Parathyroid adenoma (tissue), 2 donors: Measurements from ENCODE around the gene TMEM150B.

Source experiments
- H2AFZ ChIP-seq: fragments of 300-600 bp; sonication (generic); one replicate; pipeline ENCODE4 v1.7.0; 2017; ENCODE audit warnings: antibody characterized with exemption, mild to moderate bottlenecking
- H3K27ac ChIP-seq: fragments of 300-600 bp; sonication (generic); one replicate; pipeline ENCODE4 v1.7.0; 2017
- H3K27me3 ChIP-seq: fragments of 300-600 bp; sonication (generic); one replicate; pipeline ENCODE4 v1.7.0; 2017; ENCODE audit warnings: low read length; ENCODE audit not compliant: control insufficient read depth, insufficient read depth
- H3K36me3 ChIP-seq: fragments of 300-600 bp; sonication (generic); one replicate; pipeline ENCODE4 v1.7.0; 2017; ENCODE audit warnings: low read length; ENCODE audit not compliant: control insufficient read depth, insufficient read depth
- H3K4me1 ChIP-seq: fragments of 300-600 bp; sonication (generic); one replicate; pipeline ENCODE4 v1.7.0; 2017; ENCODE audit warnings: control low read depth
- H3K4me2 ChIP-seq: fragments of 300-600 bp; sonication (generic); one replicate; pipeline ENCODE4 v1.7.0; 2017; ENCODE audit warnings: low read length
- H3K4me3 ChIP-seq: fragments of 300-600 bp; sonication (generic); one replicate; pipeline ENCODE4 v1.7.0; 2017; ENCODE audit warnings: low read depth, low read length
- H3K79me2 ChIP-seq: fragments of 300-600 bp; sonication (generic); one replicate; pipeline ENCODE4 v1.7.0; 2017; ENCODE audit warnings: control low read depth
- H3K9ac ChIP-seq: fragments of 300-600 bp; sonication (generic); one replicate; pipeline ENCODE4 v1.7.0; 2017; ENCODE audit warnings: mild to moderate bottlenecking
- H3K9me3 ChIP-seq: fragments of 300-600 bp; sonication (generic); one replicate; pipeline ENCODE4 v1.7.0; 2017; ENCODE audit warnings: low read length; ENCODE audit not compliant: control insufficient read depth
- CTCF ChIP-seq: fragments of 300-600 bp; sonication (generic); IDR thresholded peaks from one replicate; pipeline ENCODE4 v1.7.0; 2017; ENCODE audit warnings: antibody characterized with exemption, mild to moderate bottlenecking
- donor health status: primary hyperparathyroidism.

TMEM150B gene

GRCh38 chr19:55312621-55313512 is 12.3 kb downstream of the TMEM150B start:
- H3K36me3 ChIP-seq: no peaks in the 10 kb centered on the region
- no peaks in the 10 kb centered on the region for H3K79me2 ChIP-seq
- TF ChIP-seq CTCF: no peak
- H3K4me1 ChIP-seq: no peaks in the 10 kb centered on the region
- H3K27ac ChIP-seq: no peak overlapping the region
- no peak overlapping the region for H3K4me2 ChIP-seq
- no peak overlapping the region for H3K9ac ChIP-seq
- no peak overlapping the region for H3K4me3 ChIP-seq
- H3K9me3 ChIP-seq: no peaks in the 10 kb centered on the region
- no peaks in the 10 kb centered on the region for H3K27me3 ChIP-seq
- H2AFZ ChIP-seq: no peak overlapping the region

DNA sequence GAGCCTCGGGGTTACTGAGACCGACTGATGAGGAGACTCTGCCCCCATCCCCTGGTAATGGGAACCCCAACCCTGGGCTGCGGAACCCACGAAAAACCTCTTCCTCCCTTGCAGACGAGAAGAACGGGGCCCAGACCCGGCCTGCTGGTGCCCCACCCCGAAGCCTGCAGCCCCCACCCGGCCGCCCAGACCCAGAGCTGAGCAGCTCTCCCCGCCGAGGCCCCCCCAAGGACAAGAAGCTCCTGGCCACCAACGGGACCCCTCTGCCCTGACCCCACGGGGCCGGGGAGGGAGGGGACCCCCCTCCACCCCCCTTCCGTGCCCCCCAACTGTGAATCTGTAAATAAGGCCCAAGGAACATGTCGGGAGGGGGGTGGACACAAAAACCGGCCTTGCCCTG is 13.3 kb downstream of the TMEM150B start:
- Histone ChIP-seq H3K9ac (no peak overlapping the region), H3K36me3 (no peaks in the 10 kb centered on the region), H3K4me2 (no peak overlapping the region), H3K9me3 (no peaks in the 10 kb centered on the region), H3K27me3 (no peaks in the 10 kb centered on the region), H3K79me2 (no peaks in the 10 kb centered on the region), H3K4me1 (no peaks in the 10 kb centered on the region), H2AFZ (no peak overlapping the region), H3K27ac (no peak overlapping the region), H3K4me3 (no peak overlapping the region)
- no peak for TF ChIP-seq CTCF

- H3K9me3 ChIP-seq: no peaks in the 10 kb centered on the region
- no peaks in the 10 kb centered on the region for H3K4me1 ChIP-seq
- H3K4me3 ChIP-seq: no peak overlapping the region
- H3K4me2 ChIP-seq: no peak overlapping the region
- no peaks in the 10 kb centered on the region for H3K36me3 ChIP-seq
- TF ChIP-seq CTCF: no peak
- H3K27me3 ChIP-seq: no peaks in the 10 kb centered on the region
- no peak overlapping the region for H2AFZ ChIP-seq
- H3K9ac ChIP-seq: no peak overlapping the region
- H3K27ac ChIP-seq: no peak overlapping the region
- H3K79me2 ChIP-seq: no peaks in the 10 kb centered on the region
Measured at GRCh38 chr19:55311397-55311796, 13.7 kb downstream of the TMEM150B start.

DNA sequence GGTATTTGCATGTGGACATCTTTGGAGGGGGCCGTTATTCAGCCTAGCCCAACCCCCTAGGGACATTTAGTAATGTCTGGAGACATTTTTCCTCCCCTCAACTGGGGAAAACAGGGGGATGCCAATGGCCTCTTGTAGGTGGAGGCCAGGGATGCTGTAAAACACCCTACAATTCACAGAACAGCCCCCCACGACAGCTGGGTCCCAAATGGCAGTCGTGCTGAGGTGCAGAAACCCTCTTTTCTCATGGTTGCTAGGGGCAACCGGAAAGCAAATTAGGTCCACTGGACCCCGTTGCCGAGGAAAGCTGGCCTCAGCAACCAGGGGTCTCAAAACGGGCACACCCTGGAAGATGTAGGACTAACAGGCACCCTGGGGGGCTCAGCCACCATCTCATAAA is 14.6 kb downstream of the TMEM150B start:
- no peaks in the 10 kb centered on the region for H3K9me3 ChIP-seq
- H3K79me2 ChIP-seq: no peaks in the 10 kb centered on the region
- no peaks in the 10 kb centered on the region for H3K27me3 ChIP-seq
- H2AFZ ChIP-seq: no peak overlapping the region
- no peaks in the 10 kb centered on the region for H3K4me1 ChIP-seq
- H3K4me2 ChIP-seq: no peak overlapping the region
- no peak overlapping the region for H3K4me3 ChIP-seq
- H3K9ac ChIP-seq: no peak overlapping the region
- H3K36me3 ChIP-seq: no peaks in the 10 kb centered on the region
- H3K27ac ChIP-seq: no peak overlapping the region
- no peak for TF ChIP-seq CTCF

DNA sequence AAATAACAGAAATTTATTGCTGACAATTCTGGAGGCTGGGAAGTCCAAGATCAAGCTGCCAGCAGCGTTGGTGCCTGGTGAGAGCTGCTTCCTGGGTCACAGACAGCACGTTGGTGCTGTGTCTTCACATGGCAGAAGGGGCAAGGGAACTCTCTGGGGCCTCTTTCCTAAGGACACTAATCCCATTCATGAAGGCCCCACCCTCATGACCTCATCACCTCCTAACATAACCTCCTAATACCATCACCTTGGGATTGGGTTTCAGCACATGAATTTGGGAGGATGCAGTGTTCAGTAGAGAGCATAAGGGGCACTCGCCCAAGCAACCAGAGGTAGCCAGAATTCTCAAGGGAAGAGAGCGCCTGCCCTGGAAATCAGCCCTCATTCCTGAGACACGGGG is 15.7 kb downstream of the TMEM150B start:
- H3K27ac ChIP-seq: no peak overlapping the region
- no peaks in the 10 kb centered on the region for H3K36me3 ChIP-seq
- H3K4me3 ChIP-seq: no peak overlapping the region
- no peaks in the 10 kb centered on the region for H3K9me3 ChIP-seq
- H3K27me3 ChIP-seq: no peaks in the 10 kb centered on the region
- no peak overlapping the region for H3K9ac ChIP-seq
- no peaks in the 10 kb centered on the region for H3K79me2 ChIP-seq
- no peak overlapping the region for H2AFZ ChIP-seq
- no peak for TF ChIP-seq CTCF
- H3K4me2 ChIP-seq: no peak overlapping the region
- no peaks in the 10 kb centered on the region for H3K4me1 ChIP-seq
